DOHH2 (cell line): ENCODE data around the gene SETX.

Source experiments
- H3F3A ChIP-seq: fragments of 200-600 bp; sonication (generic), shearing (Covaris generic); 2 replicates; pipeline ENCODE4 v1.6.0; 2016; ENCODE audit warnings: antibody characterized with exemption, mild to moderate bottlenecking; ENCODE audit not compliant: control insufficient read depth, insufficient read depth
- H3K27ac ChIP-seq: fragments of 200-600 bp; sonication (generic); 2 replicates; pipeline ENCODE4 v1.5.1; 2014; ENCODE audit warnings: low read depth, mild to moderate bottlenecking, low read length, moderate library complexity
- H3K27me3 ChIP-seq: fragments of 200-600 bp; sonication (generic); 2 replicates; pipeline ENCODE4 v1.6.1; 2014; ENCODE audit warnings: mild to moderate bottlenecking, low read length, mixed read lengths; ENCODE audit not compliant: control insufficient read depth
- H3K36me3 ChIP-seq: fragments of 200-600 bp; sonication (generic); 2 replicates; pipeline ENCODE4 v1.6.1; 2014; ENCODE audit warnings: mild to moderate bottlenecking, low read length, moderate library complexity, mixed read lengths; ENCODE audit not compliant: control insufficient read depth
- H3K4me1 ChIP-seq: fragments of 200-600 bp; sonication (generic); 2 replicates; pipeline ENCODE4 v1.6.1; 2014; ENCODE audit warnings: mild to moderate bottlenecking, low read length, mixed read lengths; ENCODE audit not compliant: control insufficient read depth
- H3K4me2 ChIP-seq: fragments of 200-600 bp; sonication (generic); 2 replicates; pipeline ENCODE4 v1.6.0; 2014; ENCODE audit warnings: mild to moderate bottlenecking, low read length, moderate library complexity
- H3K4me3 ChIP-seq: fragments of 200-600 bp; sonication (generic); 2 replicates; pipeline ENCODE4 v1.5.1; 2014; ENCODE audit warnings: mild to moderate bottlenecking, low read length, mixed read lengths
- H3K79me2 ChIP-seq: fragments of 200-600 bp; sonication (generic); 2 replicates; pipeline ENCODE4 v1.6.1; 2014; ENCODE audit warnings: mild to moderate bottlenecking, low read length, mixed read lengths; ENCODE audit not compliant: control insufficient read depth
- H3K9me2 ChIP-seq: fragments of 200-600 bp; sonication (generic); replicated peaks from 2 replicates; pipeline ENCODE4 v1.6.1; 2014; ENCODE audit warnings: mild to moderate bottlenecking, low read length, mixed read lengths; ENCODE audit not compliant: control insufficient read depth
- H3K9me3 ChIP-seq: fragments of 200-600 bp; sonication (generic); 2 replicates; pipeline ENCODE4 v1.6.1; 2014; ENCODE audit warnings: antibody characterized with exemption, low read length, mixed read lengths; ENCODE audit not compliant: control insufficient read depth, insufficient read depth
- H4K20me1 ChIP-seq: fragments of 200-600 bp; sonication (generic); 2 replicates; pipeline ENCODE4 v1.6.0; 2014; ENCODE audit warnings: low read depth, mild to moderate bottlenecking, antibody characterized with exemption, low read length, moderate library complexity; ENCODE audit not compliant: control insufficient read depth, insufficient read depth
- EZH2phosphoT487 ChIP-seq: fragments of 200-600 bp; sonication (generic); IDR thresholded peaks from 2 replicates; pipeline ENCODE4 v1.6.1; 2017; ENCODE audit warnings: borderline replicate concordance, mild to moderate bottlenecking, antibody characterized with exemption, low read length, moderate library complexity, mixed read lengths
- TF ChIP-seq, protein P1 (sequence below): fragments of 200-600 bp; sonication (generic); IDR thresholded peaks from one replicate; pipeline ENCODE4 v1.5.1; 2014; ENCODE audit warnings: antibody characterized with exemption, mild to moderate bottlenecking, low read depth, low read length; ENCODE audit not compliant: poor library complexity, severe bottlenecking

SETX gene

DNA sequence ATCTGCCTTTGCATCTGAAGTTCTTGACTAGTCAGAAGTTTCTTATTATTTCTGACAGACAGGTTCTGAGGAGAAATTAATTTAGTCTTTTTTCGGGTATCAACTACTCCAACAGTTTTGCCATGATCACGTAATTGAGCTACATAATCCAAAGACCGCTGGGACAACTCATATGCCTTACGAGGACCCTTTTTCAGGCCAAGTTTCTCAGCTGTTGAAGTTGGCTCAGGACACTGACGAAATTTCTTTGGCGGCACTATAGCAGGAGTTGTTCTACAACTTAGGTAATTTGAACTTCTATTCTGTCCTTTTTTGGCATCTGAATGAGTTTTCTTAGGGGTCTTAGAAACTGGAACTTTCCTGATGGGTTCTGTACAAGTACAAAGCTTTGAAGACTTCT lies 27.2 kb downstream of the SETX start:
- no peaks in the 10 kb centered on the region for H3K4me1 ChIP-seq
- no peaks in the 10 kb centered on the region for H3K9me3 ChIP-seq
- H4K20me1 ChIP-seq: peaks cover 4% of the 10 kb centered on the region; the same call in 1 of the 2 replicates
- H3F3A ChIP-seq: peaks cover 6% of the 10 kb centered on the region; the same call in 1 of the 2 replicates
- H3K79me2 ChIP-seq: peaks cover 76% of the 10 kb centered on the region
- H3K27me3 ChIP-seq: no peaks in the 10 kb centered on the region
- H3K4me2 ChIP-seq: no peak overlapping the region
- H3K9me2 ChIP-seq: no peaks in the 10 kb centered on the region
- peaks cover 98% of the 10 kb centered on the region for H3K36me3 ChIP-seq
- no peak overlapping the region for H3K4me3 ChIP-seq
- TF ChIP-seq EZH2phosphoT487: no peak
- TF ChIP-seq, protein P1, sequence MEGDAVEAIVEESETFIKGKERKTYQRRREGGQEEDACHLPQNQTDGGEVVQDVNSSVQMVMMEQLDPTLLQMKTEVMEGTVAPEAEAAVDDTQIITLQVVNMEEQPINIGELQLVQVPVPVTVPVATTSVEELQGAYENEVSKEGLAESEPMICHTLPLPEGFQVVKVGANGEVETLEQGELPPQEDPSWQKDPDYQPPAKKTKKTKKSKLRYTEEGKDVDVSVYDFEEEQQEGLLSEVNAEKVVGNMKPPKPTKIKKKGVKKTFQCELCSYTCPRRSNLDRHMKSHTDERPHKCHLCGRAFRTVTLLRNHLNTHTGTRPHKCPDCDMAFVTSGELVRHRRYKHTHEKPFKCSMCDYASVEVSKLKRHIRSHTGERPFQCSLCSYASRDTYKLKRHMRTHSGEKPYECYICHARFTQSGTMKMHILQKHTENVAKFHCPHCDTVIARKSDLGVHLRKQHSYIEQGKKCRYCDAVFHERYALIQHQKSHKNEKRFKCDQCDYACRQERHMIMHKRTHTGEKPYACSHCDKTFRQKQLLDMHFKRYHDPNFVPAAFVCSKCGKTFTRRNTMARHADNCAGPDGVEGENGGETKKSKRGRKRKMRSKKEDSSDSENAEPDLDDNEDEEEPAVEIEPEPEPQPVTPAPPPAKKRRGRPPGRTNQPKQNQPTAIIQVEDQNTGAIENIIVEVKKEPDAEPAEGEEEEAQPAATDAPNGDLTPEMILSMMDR: no peak
- H3K27ac ChIP-seq: no peak overlapping the region

DNA sequence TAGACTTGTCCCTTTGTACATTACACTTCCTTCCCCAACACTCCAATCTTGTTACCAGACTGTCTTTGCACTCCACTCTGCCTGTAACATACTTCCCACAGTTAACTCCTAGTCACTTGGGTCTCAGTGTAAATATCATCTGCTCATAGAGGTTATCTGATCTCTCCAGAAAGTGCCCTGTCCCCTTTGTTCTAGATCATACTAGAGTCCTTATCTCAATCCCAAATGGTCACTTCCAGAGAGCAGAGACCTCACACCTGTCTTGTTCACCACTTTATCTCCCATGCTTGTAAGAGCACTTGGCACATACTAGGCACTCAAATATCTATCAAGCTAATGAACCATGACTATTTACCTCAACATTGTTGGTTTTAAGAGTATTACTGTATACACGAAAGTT lies 30.4 kb downstream of the SETX start:
- Histone ChIP-seq H3K9me2 (no peaks in the 10 kb centered on the region), H3K4me1 (peaks cover 3% of the 10 kb centered on the region), H3K27me3 (no peaks in the 10 kb centered on the region), H3K79me2 (peaks cover 86% of the 10 kb centered on the region), H3K9me3 (no peaks in the 10 kb centered on the region), H3K4me3 (no peak overlapping the region), H3F3A (peaks cover 4% of the 10 kb centered on the region; the same call in 1 of the 2 replicates), H4K20me1 (peaks cover 8% of the 10 kb centered on the region; the same call in 1 of the 2 replicates), H3K36me3 (peaks cover 91% of the 10 kb centered on the region), H3K4me2 (no peak overlapping the region), H3K27ac (no peak overlapping the region)
- TF ChIP-seq EZH2phosphoT487: no peak
- TF ChIP-seq, protein P1: no peak

DNA sequence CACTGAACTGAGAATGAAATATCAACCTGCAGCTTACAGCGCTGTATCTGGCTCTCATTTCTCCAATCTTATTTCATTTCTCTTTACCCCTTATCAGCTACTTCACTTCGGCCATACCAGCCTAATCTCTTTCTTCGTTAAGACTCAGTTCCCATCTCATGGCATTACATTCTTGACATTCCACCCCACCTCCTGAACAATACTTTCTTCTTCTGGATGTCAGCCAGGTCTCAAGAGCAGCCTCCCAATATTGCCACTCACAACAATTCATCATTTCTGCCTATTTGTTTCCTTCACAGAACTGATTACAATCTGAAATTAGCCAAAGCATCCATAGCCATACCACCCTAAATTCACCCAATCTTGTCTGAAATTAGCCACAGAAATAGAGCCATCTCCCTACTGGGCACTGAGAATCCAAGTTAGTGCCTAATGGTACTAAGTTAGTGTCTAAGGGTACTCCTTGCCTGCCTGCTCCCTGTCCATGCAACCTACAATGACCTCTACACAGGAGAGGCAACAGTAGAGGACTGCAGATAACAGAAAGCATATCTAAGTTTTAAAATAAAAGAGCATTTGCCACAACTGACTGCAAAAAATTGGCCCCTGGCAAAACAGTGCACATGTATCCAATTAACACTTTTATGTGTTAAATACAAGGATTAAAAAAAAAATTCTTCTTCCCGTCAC lies 35.2 kb downstream of the SETX start:
- Histone ChIP-seq H3K27ac (no peak overlapping the region), H3K9me2 (no peaks in the 10 kb centered on the region), H3K9me3 (no peaks in the 10 kb centered on the region), H3K79me2 (peaks cover 88% of the 10 kb centered on the region), H3K36me3 (peaks cover 88% of the 10 kb centered on the region), H3K27me3 (no peaks in the 10 kb centered on the region), H3F3A (0 out of 2 replicates have a peak, but pooled peaks cover 7% of the 10 kb centered on the region), H4K20me1 (peaks cover 22% of the 10 kb centered on the region; the same call in 1 of the 2 replicates), H3K4me1 (peaks cover 15% of the 10 kb centered on the region), H3K4me3 (no peak overlapping the region), H3K4me2 (no peak overlapping the region)
- no peak for TF ChIP-seq EZH2phosphoT487
- TF ChIP-seq, protein P1: no peak
